ENCODE results near the gene SERPINB8.

Gene SERPINB8

GRCh38 chr18:64026350-64026749 is 56.5 kb downstream of the SERPINB8 start:
- TF ChIP-seq GATA3 (IDR thresholded peaks at IDR 0.05; ENCODE audit: low read depth, low read length) = no peak
- TF ChIP-seq GATA2 (IDR thresholded peaks at IDR 0.05; ENCODE audit: low read depth, low read length) = no peak

- TF ChIP-seq GATA2 (IDR thresholded peaks at IDR 0.05; ENCODE audit: low read depth, low read length) (no peak), GATA3 (IDR thresholded peaks at IDR 0.05; ENCODE audit: low read depth, low read length) (no peak)
Observed at GRCh38 chr18:64027931-64028695, 58.2 kb downstream of the SERPINB8 start.

- TF ChIP-seq GATA3 (IDR thresholded peaks at IDR 0.05; ENCODE audit: low read depth, low read length) = no peak
- TF ChIP-seq GATA2 (IDR thresholded peaks at IDR 0.05; ENCODE audit: low read depth, low read length) = no peak
Observed at GRCh38 chr18:64029096-64029495, 59.2 kb downstream of the SERPINB8 start.

GRCh38 chr18:64031411-64031810 is 61.5 kb downstream of the SERPINB8 start:
- TF ChIP-seq GATA2 (IDR thresholded peaks at IDR 0.05; ENCODE audit: low read depth, low read length) = no peak
- TF ChIP-seq GATA3 (IDR thresholded peaks at IDR 0.05; ENCODE audit: low read depth, low read length) = no peak

GRCh38 chr18:64032312-64032711 is 62.4 kb downstream of the SERPINB8 start:
- TF ChIP-seq GATA3 (IDR thresholded peaks at IDR 0.05; ENCODE audit: low read depth, low read length) (no peak), GATA2 (IDR thresholded peaks at IDR 0.05; ENCODE audit: low read depth, low read length) (no peak)

GRCh38 chr18:64037812-64038414 is 68.0 kb downstream of the SERPINB8 start:
- TF ChIP-seq GATA3 (IDR thresholded peaks at IDR 0.05; ENCODE audit: low read depth, low read length) (no peak), GATA2 (IDR thresholded peaks at IDR 0.05; ENCODE audit: low read depth, low read length) (no peak)

Data from SH-SY5Y (cell line).